PC-3 (cell line): ENCODE results near the gene SLC6A11. TPM values are rescaled to one million over a fixed set of nuclear protein-coding genes. Genes with fewer than 3 reads are reported as not detected.

Experiments
- ATAC-seq: fragments of 200-7000 bp; cut with Tn5 transposase; 2 replicates; pipeline ENCODE4 v1.9.1; 2020; ENCODE audit warnings: mild to moderate bottlenecking, moderate library complexity
- BruUV-seq: library from RNA; stranded (reverse); fragments of 400-500 nt; replicated peaks from 2 replicates; lab custom pipeline; 2021; lab: Mats Ljungman, UMichigan
- CTCF ChIA-PET: fragments of 300-600 bp; sonication (Branson Sonifier 250); formaldehyde crosslinking; loops from one replicate; lab custom pipeline; 2022; ENCODE audit warnings: antibody characterized with exemption; lab: Charles Lee
- POLR2A ChIA-PET: fragments of 300-600 bp; sonication (Branson Sonifier 250); formaldehyde crosslinking; loops from one replicate; lab custom pipeline; 2022; ENCODE audit warnings: antibody characterized with exemption; ENCODE audit not compliant: unreplicated experiment; lab: Charles Lee
- DNase-seq: peaks from one replicate; pipeline ENCODE4 v3.0.0-alpha.2; 2015
- H2AFZ ChIP-seq: fragments of 300-600 bp; sonication (generic); 2 replicates; pipeline ENCODE4 v1.6.0; 2016; ENCODE audit warnings: antibody characterized with exemption, low read length
- H3F3A ChIP-seq: fragments of 300-600 bp; sonication (generic); one replicate; pipeline ENCODE4 v1.6.0; 2017; ENCODE audit warnings: antibody characterized with exemption, low read length, control low read depth, mild to moderate bottlenecking; ENCODE audit not compliant: unreplicated experiment
- H3K27ac ChIP-seq: fragments of 300-600 bp; sonication (generic); 2 replicates; pipeline ENCODE4 v1.5.1; 2016; ENCODE audit warnings: mild to moderate bottlenecking, low read length
- H3K27me3 ChIP-seq: fragments of 300-600 bp; sonication (generic); 2 replicates; pipeline ENCODE4 v1.6.1; 2016; ENCODE audit warnings: low read length, mixed read lengths
- H3K36me3 ChIP-seq: fragments of 300-600 bp; sonication (generic); 2 replicates; pipeline ENCODE4 v1.6.1; 2016; ENCODE audit warnings: low read depth, mixed run types, low read length, mixed read lengths
- H3K4me1 ChIP-seq: fragments of 300-600 bp; sonication (generic); 2 replicates; pipeline ENCODE4 v1.5.1; 2016; ENCODE audit warnings: low read length; ENCODE audit not compliant: insufficient read depth
- H3K4me2 ChIP-seq: fragments of 300-600 bp; sonication (generic); 2 replicates; pipeline ENCODE4 v1.6.0; 2016; ENCODE audit warnings: low read length
- H3K4me3 ChIP-seq: fragments of 300-600 bp; sonication (generic); 2 replicates; pipeline ENCODE4 v1.5.1; 2016; ENCODE audit warnings: mild to moderate bottlenecking, low read length, mixed read lengths
- H3K79me2 ChIP-seq: fragments of 300-600 bp; sonication (generic); 2 replicates; pipeline ENCODE4 v1.6.1; 2017; ENCODE audit warnings: low read length, mixed read lengths
- H3K9ac ChIP-seq: fragments of 300-600 bp; sonication (generic); 2 replicates; pipeline ENCODE4 v1.6.0; 2016; ENCODE audit warnings: mild to moderate bottlenecking, low read length
- H3K9me2 ChIP-seq: fragments of 300-600 bp; sonication (generic); replicated peaks from 2 replicates; pipeline ENCODE4 v1.6.1; 2016; ENCODE audit warnings: mixed run types, low read length, mixed read lengths
- H3K9me3 ChIP-seq: fragments of 300-600 bp; sonication (generic); 2 replicates; pipeline ENCODE4 v1.6.1; 2016; ENCODE audit warnings: low read length, mixed read lengths
- H4K20me1 ChIP-seq: fragments of 300-600 bp; sonication (generic); 2 replicates; pipeline ENCODE4 v1.6.1; 2016; ENCODE audit warnings: low read length, mixed read lengths
- EZH2 ChIP-seq: fragments of 300-600 bp; sonication (generic); IDR thresholded peaks from one replicate; pipeline ENCODE4 v1.6.1; 2017; ENCODE audit warnings: antibody characterized with exemption, mild to moderate bottlenecking, low read length; ENCODE audit not compliant: unreplicated experiment
- EZH2phosphoT487 ChIP-seq: fragments of 300-600 bp; sonication (generic); IDR thresholded peaks from 2 replicates; pipeline ENCODE4 v1.6.1; 2018; ENCODE audit warnings: mild to moderate bottlenecking, antibody characterized with exemption, low read length, borderline replicate concordance
- intact Hi-C: fragments of 100-400 bp; cut with micrococcal nuclease; formaldehyde crosslinking; loops from 2 replicates; pipeline ENCODE4 v1.9.0; 2023
- total RNA-seq: library from RNA; depleted of rRNA; stranded (reverse); fragments of >200 nt; gene quantifications from 2 replicates; pipeline ENCODE4 v1.2.3, GENCODE V29; 2014
- TF ChIP-seq, protein P1 (sequence below): fragments of 300-600 bp; sonication (generic); conservative IDR thresholded peaks from 2 replicates; pipeline ENCODE4 v1.5.1; 2017; ENCODE audit warnings: antibody characterized with exemption, low read depth, mild to moderate bottlenecking, low read length

The SLC6A11 gene
- total RNA-seq, 1 experiment from 2014 or later = 34.0 TPM

DNA sequence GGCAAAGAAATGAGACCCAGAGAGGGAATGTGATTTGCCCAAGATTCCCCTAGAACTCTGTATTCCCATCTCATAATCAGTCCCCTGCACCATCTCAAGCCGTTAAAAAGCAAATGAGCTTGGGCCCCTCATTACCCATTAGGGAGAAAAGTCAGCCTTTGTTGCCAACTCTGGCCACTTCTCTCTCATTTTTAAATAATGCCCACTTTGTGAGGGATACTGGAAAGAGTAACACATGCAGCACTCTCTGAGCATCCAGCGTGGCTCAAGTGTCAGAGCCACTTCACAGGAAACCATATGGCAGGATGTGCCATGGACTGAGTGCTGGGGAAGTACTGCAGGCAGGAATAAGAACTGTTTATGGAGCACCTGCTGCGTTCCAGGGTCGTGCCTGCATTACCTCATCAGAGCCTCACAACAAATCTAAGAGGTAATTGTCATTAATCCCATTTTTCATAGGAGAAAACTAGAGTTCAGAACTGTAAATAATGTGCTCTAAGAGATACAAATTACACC is 126.7 kb downstream of the SLC6A11 start:
- H3K9me2 ChIP-seq = no peaks in the 10 kb centered on the region
- no peaks in the 10 kb centered on the region for H3F3A ChIP-seq
- intact Hi-C loops = loop anchor here (1.0 kb wide), 2 partner anchors 170 to 184 kb away; no protein-coding TSS in a partner anchor
- no peak overlapping the region for H2AFZ ChIP-seq
- no peaks in the 10 kb centered on the region for H3K4me1 ChIP-seq
- no peak for ATAC-seq
- H3K4me3 ChIP-seq = no peak overlapping the region
- H3K27me3 ChIP-seq = 0 out of 2 replicates have a peak, but pooled peaks cover 11% of the 10 kb centered on the region
- H3K79me2 ChIP-seq = no peaks in the 10 kb centered on the region
- H3K4me2 ChIP-seq = no peak overlapping the region
- H3K36me3 ChIP-seq = no peaks in the 10 kb centered on the region
- H4K20me1 ChIP-seq = no peaks in the 10 kb centered on the region
- CTCF ChIA-PET = interaction anchor here (0.6 to 1.6 kb wide), 3 partner anchors 49 to 184 kb away, joined by 4 to 8 read pairs (median 8); no protein-coding TSS in a partner anchor
- DNase-seq = no peak
- no peak for TF ChIP-seq EZH2phosphoT487
- TF ChIP-seq, protein P1, sequence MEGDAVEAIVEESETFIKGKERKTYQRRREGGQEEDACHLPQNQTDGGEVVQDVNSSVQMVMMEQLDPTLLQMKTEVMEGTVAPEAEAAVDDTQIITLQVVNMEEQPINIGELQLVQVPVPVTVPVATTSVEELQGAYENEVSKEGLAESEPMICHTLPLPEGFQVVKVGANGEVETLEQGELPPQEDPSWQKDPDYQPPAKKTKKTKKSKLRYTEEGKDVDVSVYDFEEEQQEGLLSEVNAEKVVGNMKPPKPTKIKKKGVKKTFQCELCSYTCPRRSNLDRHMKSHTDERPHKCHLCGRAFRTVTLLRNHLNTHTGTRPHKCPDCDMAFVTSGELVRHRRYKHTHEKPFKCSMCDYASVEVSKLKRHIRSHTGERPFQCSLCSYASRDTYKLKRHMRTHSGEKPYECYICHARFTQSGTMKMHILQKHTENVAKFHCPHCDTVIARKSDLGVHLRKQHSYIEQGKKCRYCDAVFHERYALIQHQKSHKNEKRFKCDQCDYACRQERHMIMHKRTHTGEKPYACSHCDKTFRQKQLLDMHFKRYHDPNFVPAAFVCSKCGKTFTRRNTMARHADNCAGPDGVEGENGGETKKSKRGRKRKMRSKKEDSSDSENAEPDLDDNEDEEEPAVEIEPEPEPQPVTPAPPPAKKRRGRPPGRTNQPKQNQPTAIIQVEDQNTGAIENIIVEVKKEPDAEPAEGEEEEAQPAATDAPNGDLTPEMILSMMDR = no peak
- TF ChIP-seq EZH2 = no peak
- H3K9ac ChIP-seq = no peak overlapping the region
- H3K27ac ChIP-seq = no peak overlapping the region
- POLR2A ChIA-PET = no interaction called here
- no peaks in the 10 kb centered on the region for H3K9me3 ChIP-seq
- BruUV-seq = no TSS peak

DNA sequence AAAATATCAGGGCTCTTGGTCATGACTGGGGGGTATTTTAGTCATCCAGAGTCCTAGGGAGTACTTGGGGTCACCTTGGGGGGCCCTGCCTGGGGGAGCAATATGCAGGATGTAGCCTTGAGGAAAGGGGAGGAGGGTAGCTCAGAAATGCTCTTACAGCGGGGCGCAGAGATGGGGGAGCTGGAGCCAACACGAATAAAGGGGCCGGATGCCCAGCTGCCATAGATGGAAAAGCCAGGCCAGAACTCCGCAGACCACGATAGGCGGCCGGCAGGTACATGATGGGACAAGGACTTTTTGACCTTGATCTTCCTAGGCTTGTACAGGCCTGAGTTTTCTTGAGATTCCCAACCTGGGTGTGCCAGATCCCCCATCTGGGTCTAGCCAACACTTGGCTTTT is 128.8 kb downstream of the SLC6A11 start:
- H3K9ac ChIP-seq = no peak overlapping the region
- no peak overlapping the region for H3K27ac ChIP-seq
- H3K4me2 ChIP-seq = no peak overlapping the region
- H3K4me3 ChIP-seq = no peak overlapping the region
- no peaks in the 10 kb centered on the region for H4K20me1 ChIP-seq
- POLR2A ChIA-PET = no interaction called here
- H3K36me3 ChIP-seq = no peaks in the 10 kb centered on the region
- 0 out of 2 replicates have a peak, but pooled peaks cover 13% of the 10 kb centered on the region for H3K27me3 ChIP-seq
- no peak overlapping the region for H2AFZ ChIP-seq
- BruUV-seq = no TSS peak
- no peaks in the 10 kb centered on the region for H3F3A ChIP-seq
- H3K9me3 ChIP-seq = no peaks in the 10 kb centered on the region
- H3K4me1 ChIP-seq = no peaks in the 10 kb centered on the region
- ATAC-seq (no peak), DNase-seq (no peak)
- intact Hi-C loops = no loop called here
- no peaks in the 10 kb centered on the region for H3K9me2 ChIP-seq
- H3K79me2 ChIP-seq = no peaks in the 10 kb centered on the region
- TF ChIP-seq EZH2phosphoT487 (no peak), EZH2 (no peak)
- TF ChIP-seq, protein P1 = no peak
- CTCF ChIA-PET = interaction anchor here (0.7 to 1.4 kb wide), 2 partner anchors 38 to 186 kb away, joined by 4 to 8 read pairs; no protein-coding TSS in a partner anchor

DNA sequence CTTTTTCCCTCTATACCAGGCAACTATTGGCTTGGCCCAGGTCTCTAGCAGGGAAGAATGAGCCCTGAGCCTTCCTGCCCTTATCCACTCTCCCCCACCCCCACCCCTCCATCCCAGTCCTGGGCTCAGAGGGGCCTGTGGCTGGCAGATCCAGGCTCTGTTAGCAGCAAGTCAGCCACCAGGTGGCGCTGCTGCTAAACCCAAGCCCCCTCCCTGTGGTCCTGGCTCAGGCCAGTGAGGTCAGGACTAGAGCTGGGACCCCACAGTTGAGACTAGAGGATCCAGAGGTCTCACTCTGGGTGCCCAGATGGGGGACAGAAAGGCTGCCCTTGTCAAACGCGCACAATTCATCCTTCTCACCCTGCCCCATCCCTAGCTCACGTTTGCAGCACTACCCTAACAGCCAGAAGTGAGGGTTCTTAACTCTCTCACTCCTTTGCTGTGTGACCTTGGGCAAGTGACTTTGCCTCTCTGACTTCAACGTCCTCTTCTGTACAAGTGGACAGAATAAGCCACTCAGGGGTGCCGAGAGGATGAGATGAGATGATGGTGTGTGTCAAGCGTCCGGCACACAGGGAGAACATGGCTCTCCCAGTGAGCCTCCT is 129.8 kb downstream of the SLC6A11 start:
- Histone ChIP-seq H3K9ac (no peak overlapping the region), H3K4me3 (no peak overlapping the region), H3K4me1 (no peaks in the 10 kb centered on the region), H3K4me2 (no peak overlapping the region), H3K27ac (no peak overlapping the region), H2AFZ (no peak overlapping the region), H3K27me3 (0 out of 2 replicates have a peak, but pooled peaks cover 13% of the 10 kb centered on the region), H3K79me2 (no peaks in the 10 kb centered on the region), H3K36me3 (no peaks in the 10 kb centered on the region), H3K9me2 (no peaks in the 10 kb centered on the region), H3F3A (no peaks in the 10 kb centered on the region), H3K9me3 (no peaks in the 10 kb centered on the region), H4K20me1 (no peaks in the 10 kb centered on the region)
- intact Hi-C loops = no loop called here
- DNase-seq (peak; percentile 77), ATAC-seq (peak; percentile 95)
- TF ChIP-seq, protein P1 = peak; percentile 96
- TF ChIP-seq EZH2phosphoT487 = no peak
- ChIA-PET POLR2A (no interaction called here), CTCF (interaction anchor here (0.8 to 1.4 kb wide), 3 partner anchors 24 to 187 kb away, joined by 3 to 4 read pairs (median 4); no protein-coding TSS in a partner anchor)
- BruUV-seq = no TSS peak
